ENCODE results near the gene HEXIM1.

HEXIM1 gene

GRCh38 chr17:45175759-45176115 is 27.5 kb downstream of the HEXIM1 start:
- DNase-seq, result no peak

GRCh38 chr17:45177563-45177962 is 29.3 kb downstream of the HEXIM1 start:
- DNase-seq, result no peak

GRCh38 chr17:45184144-45184543 is 35.9 kb downstream of the HEXIM1 start:
- no peak for DNase-seq

- DNase-seq, result no peak
These were observed 38.6 kb downstream of the HEXIM1 start for GRCh38 chr17:45186801-45187354.

GRCh38 chr17:45189009-45189408 is 40.7 kb downstream of the HEXIM1 start:
- no peak for DNase-seq

GRCh38 chr17:45190503-45191255 is 42.4 kb downstream of the HEXIM1 start:
- no peak for DNase-seq

- DNase-seq, result no peak
These were observed 47.1 kb downstream of the HEXIM1 start for GRCh38 chr17:45195424-45195823.

GRCh38 chr17:45197108-45197507 is 48.8 kb downstream of the HEXIM1 start:
- DNase-seq, result no peak

GRCh38 chr17:45197555-45198334 is 49.5 kb downstream of the HEXIM1 start:
- peak; percentile 81 to 90 for DNase-seq

GRCh38 chr17:45200701-45201100 is 52.4 kb downstream of the HEXIM1 start:
- DNase-seq, result no peak

- DNase-seq, result no peak
These were observed 53.2 kb downstream of the HEXIM1 start for GRCh38 chr17:45201457-45201856.
